ENCODE measurements around the gene GOLGA6L10. TPM values are rescaled to one million over a fixed set of nuclear protein-coding genes. Genes with fewer than 3 reads are reported as not detected.
"Not testable (repeated sequence)": the region's sequence is repeated elsewhere in the genome, so short reads cannot be mapped to it uniquely, and the experiment has no call there.

The GOLGA6L10 gene
- total and polyA plus RNA-seq, 2 of the 4 experiments (the other 2 are of a cell fraction) = under 0.01 to 0.79 TPM

GRCh38 chr15:82379552-82379951 lies 30.3 kb upstream of the GOLGA6L10 start:
- H4K20me1 ChIP-seq (ENCODE audit: insufficient read depth, low read length); BruUV-seq (replicated peaks); H3K9ac ChIP-seq (ENCODE audit: low read depth, low read length); H3K9me1 ChIP-seq (ENCODE audit: insufficient read depth, low read length); POLR2A ChIA-PET (ENCODE audit: unreplicated experiment); H2BK20ac ChIP-seq (ENCODE audit: low read depth, low read length); H3K4ac ChIP-seq (ENCODE audit: low read depth, low read length); H3K27ac ChIP-seq (ENCODE audit: insufficient read depth, low read length); H3K9me3 ChIP-seq (ENCODE audit: control insufficient read depth, insufficient read depth, low read length); H4K91ac ChIP-seq (ENCODE audit: insufficient read depth, low read depth, low read length); H3K56ac ChIP-seq (ENCODE audit: extremely low read depth, insufficient read depth, low read length); H2AFZ ChIP-seq (replicated peaks; ENCODE audit: low read length, poor library complexity); H3K36me3 ChIP-seq (ENCODE audit: control insufficient read depth, insufficient read depth, low read length); H3K27me3 ChIP-seq (ENCODE audit: control insufficient read depth, insufficient read depth, low read length); H2AK5ac ChIP-seq (ENCODE audit: low read depth, low read length); H3K18ac ChIP-seq (ENCODE audit: low read depth, low read length); H3K4me2 ChIP-seq (ENCODE audit: low read depth, low read length); CTCF ChIA-PET; H4K5ac ChIP-seq (ENCODE audit: low read depth, low read length); DNase-seq; H2BK15ac ChIP-seq (ENCODE audit: low read depth, low read length); H3K14ac ChIP-seq (replicated peaks; ENCODE audit: low read depth, low read length); H2BK5ac ChIP-seq (ENCODE audit: low read depth, low read length, poor library complexity, severe bottlenecking); H2BK120ac ChIP-seq (ENCODE audit: low read depth, low read length); dilution Hi-C loops (cut with HindIII; ENCODE audit: low sequenced_read_pairs, unreplicated experiment); H2AK9ac ChIP-seq (replicated peaks; ENCODE audit: low read depth, low read length, poor library complexity); H3K4me3 ChIP-seq (ENCODE audit: insufficient read depth, low read depth, low read length); ATAC-seq (ENCODE audit: low read depth); intact Hi-C loops (cut with micrococcal nuclease); H3K4me1 ChIP-seq (ENCODE audit: control insufficient read depth, insufficient read depth, low read length); H4K8ac ChIP-seq (ENCODE audit: low read depth in 2 of 2, low read length in 2 of 2); H3K23ac ChIP-seq (ENCODE audit: low read depth, low read length): not testable (repeated sequence)
- WGBS, 2 experiments (ENCODE audit: extremely low coverage in 2 of 2, insufficient read length in 1 of 2) = no CpG with 5 or more reads among the region's 6 CpGs
- in situ Hi-C loops (cut with MboI; ENCODE audit: low sequenced_read_pairs) = loop anchor here (10.0 kb wide), 1 partner anchor 155 kb away; no protein-coding TSS in a partner anchor
- TF ChIP-seq RAD21 (IDR thresholded peaks at IDR 0.05; ENCODE audit: low read length) (peak; percentile 14; the same call in 1 of the 2 replicates), CTCF (conservative IDR thresholded peaks at IDR 0.05; ENCODE audit: low read depth, low read length) (peak; percentile 29; the same call in 1 of the 2 replicates)
- peaks cover 8 to 18% of the 10 kb centered on the region in 2 experiments; a peak in 3 of 4 replicates for H3K79me1 ChIP-seq (ENCODE audit: low read depth in 1 of 2, low read length in 2 of 2)
